Tibial nerve (tissue), 4 donors: ENCODE data around the gene AKR1C4.

Experiments used
- CTCF ChIP-seq, 5 experiments: fragments of 200-600 bp in 3 of 5; fragments of 450-650 bp in 2 of 5; sonication (generic) in 3 of 5; IDR thresholded peaks; one replicate each; pipeline ENCODE4 v1.5.1; 2016 to 2019; ENCODE audit warnings: antibody characterized with exemption in 5 of 5, mild to moderate bottlenecking in 3 of 5, moderate library complexity in 2 of 5
- EP300 ChIP-seq, 2 donors: sonication (generic); formaldehyde crosslinking; IDR thresholded peaks; one replicate each; pipeline ENCODE4 v1.6.1; 2017; ENCODE audit warnings: antibody characterized with exemption in 2 of 2, mild to moderate bottlenecking in 1 of 2

- TF ChIP-seq CTCF (IDR thresholded peaks at IDR 0.05), result no peak
- no peak for TF ChIP-seq EP300 (IDR thresholded peaks at IDR 0.05)
Observed at GRCh38 chr10:5194431-5194830, 2.2 kb upstream of the AKR1C4 start.
